Activated CD8-positive, alpha-beta memory T cell treated with anti-CD3 and anti-CD28 coated beads for 36 hours (primary cell): ENCODE measurements around the gene PDE4D. TPM values are rescaled to one million over a fixed set of nuclear protein-coding genes. Genes with fewer than 3 reads are reported as not detected.
"Not testable (repeated sequence)": the region's sequence is repeated elsewhere in the genome, so short reads cannot be mapped to it uniquely, and the experiment has no call there.

Experiments used
- CTCF ChIA-PET: fragments of 350-600 bp; sonication (Branson Sonifier 250); formaldehyde crosslinking; loops from one replicate; lab custom pipeline; 2021; ENCODE audit warnings: antibody characterized with exemption; lab: Charles Lee
- POLR2A ChIA-PET: fragments of 350-600 bp; sonication (Branson Sonifier 250); formaldehyde crosslinking; loops from one replicate; lab custom pipeline; 2021; ENCODE audit warnings: antibody characterized with exemption; lab: Charles Lee
- total RNA-seq, 2 experiments: library from RNA; stranded (reverse); gene quantifications; one replicate each; pipeline ENCODE4 v1.2.3, GENCODE V29; 2021

The PDE4D gene
- total RNA-seq, 2 experiments from 2014 or later: 28.4 to 29.0 TPM

DNA sequence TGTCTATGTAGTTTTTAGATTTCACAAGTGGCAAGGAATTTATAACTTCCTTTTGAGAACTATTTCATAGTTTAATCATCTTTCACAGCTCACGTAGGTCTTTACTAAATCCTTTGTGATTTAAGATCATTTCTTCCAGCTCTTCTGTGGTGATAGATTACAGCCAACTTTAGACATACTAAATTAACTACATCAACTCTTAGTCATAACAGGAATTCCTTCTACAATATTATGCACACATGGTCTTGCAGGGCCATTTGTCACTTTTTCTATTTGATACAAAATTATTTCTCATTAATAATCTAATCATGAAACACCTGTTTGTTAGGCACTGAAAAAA lies 208.4 kb downstream of the PDE4D start:
- CTCF ChIA-PET: interaction anchor here (1.7 kb wide), 1 partner anchor 11 kb away, joined by 4 read pairs; no protein-coding TSS in a partner anchor
- POLR2A ChIA-PET: no interaction called here

- CTCF ChIA-PET: interaction anchor here (1.7 kb wide), 1 partner anchor 11 kb away, joined by 4 read pairs; no protein-coding TSS in a partner anchor
- POLR2A ChIA-PET: no interaction called here
Observed at GRCh38 chr5:59684388-59685190, 208.9 kb downstream of the PDE4D start.

- ChIA-PET POLR2A (no interaction called here), CTCF (interaction anchor here (1.7 kb wide), 1 partner anchor 10 kb away, joined by 4 read pairs; no protein-coding TSS in a partner anchor)
Observed at GRCh38 chr5:59683311-59683710, 210.2 kb downstream of the PDE4D start.

- POLR2A ChIA-PET: no interaction called here
- CTCF ChIA-PET: no interaction called here
Observed at GRCh38 chr5:59682542-59682941, 211.0 kb downstream of the PDE4D start.

DNA sequence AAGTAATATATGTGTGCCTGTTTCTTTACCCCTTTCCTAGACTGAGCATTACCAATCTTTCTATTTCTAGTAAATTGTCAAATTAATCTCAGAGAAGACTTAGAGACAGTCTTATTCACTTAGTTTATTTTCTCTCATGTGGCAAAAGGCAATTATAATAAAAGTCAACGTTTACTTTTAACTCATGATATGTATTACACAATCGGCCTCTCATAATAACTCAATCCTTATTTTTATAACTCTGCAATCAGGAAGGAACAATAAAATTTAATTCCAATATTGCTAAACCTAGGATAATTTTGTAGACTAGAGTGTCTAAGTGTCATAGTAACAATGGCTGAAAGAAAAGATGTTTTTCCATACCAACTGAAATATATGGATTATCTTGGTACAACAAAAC lies 214.6 kb downstream of the PDE4D start:
- ChIA-PET POLR2A (no interaction called here), CTCF (no interaction called here)

DNA sequence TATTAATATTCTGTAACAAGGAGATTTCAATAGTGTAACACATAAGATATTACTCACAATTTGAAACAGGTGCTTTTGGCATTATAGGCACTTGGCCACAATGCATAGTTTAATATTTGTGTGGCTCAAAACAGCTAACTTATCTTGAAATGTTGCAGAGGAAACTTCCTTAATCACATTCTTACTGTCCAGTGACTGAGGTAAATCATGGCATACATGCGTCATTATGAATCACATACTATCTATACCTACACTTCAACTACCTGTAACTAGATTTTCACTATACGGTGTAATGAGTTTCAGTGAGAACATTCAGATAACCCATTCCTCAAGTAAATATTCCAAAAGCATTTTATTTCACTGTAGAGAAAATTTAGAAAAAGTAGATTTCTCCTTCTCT lies 218.8 kb downstream of the PDE4D start:
- ChIA-PET CTCF (no interaction called here), POLR2A (no interaction called here)

- POLR2A ChIA-PET: no interaction called here
- CTCF ChIA-PET: interaction anchor here (0.6 to 1.4 kb wide), 3 partner anchors 11 to 290 kb away, joined by 3 to 4 read pairs (median 3); no protein-coding TSS in a partner anchor
Observed at GRCh38 chr5:59673438-59674058, 220.0 kb downstream of the PDE4D start.

DNA sequence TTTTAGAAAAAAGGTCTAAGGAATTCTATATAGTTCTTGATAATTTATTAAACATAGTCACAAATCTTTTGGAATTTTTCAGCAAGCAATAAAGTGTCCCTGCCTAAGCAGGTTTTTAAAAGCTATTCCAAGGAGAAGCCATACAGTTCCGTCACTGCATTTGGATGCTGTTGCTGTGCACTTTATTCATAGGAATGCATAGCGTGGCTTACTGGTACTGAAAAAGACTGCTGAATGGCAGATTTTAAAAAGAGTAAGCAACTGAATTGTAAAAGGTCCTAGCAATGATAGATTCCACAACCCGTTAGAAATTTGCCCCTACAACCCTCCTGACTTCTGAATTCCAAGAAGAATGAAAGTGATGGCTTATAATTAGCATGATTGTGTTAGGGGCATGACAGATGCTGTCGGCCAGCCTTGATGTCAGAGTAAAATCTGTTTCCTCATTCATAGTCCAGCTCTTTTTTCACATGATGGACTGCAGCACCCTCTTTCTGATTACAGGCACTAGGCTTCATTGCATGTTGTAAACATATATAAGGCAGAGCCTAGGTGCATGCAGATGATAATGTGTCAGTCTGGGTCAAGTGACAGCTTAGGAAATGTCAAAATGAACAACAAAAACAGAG lies 227.0 kb downstream of the PDE4D start:
- ChIA-PET CTCF (no interaction called here), POLR2A (no interaction called here)

- CTCF ChIA-PET, POLR2A ChIA-PET: not testable (repeated sequence)
Observed at GRCh38 chr5:59665832-59666203, 227.7 kb downstream of the PDE4D start.

- CTCF ChIA-PET: no interaction called here
- POLR2A ChIA-PET: no interaction called here
Observed at GRCh38 chr5:59665086-59665831, 228.3 kb downstream of the PDE4D start.

DNA sequence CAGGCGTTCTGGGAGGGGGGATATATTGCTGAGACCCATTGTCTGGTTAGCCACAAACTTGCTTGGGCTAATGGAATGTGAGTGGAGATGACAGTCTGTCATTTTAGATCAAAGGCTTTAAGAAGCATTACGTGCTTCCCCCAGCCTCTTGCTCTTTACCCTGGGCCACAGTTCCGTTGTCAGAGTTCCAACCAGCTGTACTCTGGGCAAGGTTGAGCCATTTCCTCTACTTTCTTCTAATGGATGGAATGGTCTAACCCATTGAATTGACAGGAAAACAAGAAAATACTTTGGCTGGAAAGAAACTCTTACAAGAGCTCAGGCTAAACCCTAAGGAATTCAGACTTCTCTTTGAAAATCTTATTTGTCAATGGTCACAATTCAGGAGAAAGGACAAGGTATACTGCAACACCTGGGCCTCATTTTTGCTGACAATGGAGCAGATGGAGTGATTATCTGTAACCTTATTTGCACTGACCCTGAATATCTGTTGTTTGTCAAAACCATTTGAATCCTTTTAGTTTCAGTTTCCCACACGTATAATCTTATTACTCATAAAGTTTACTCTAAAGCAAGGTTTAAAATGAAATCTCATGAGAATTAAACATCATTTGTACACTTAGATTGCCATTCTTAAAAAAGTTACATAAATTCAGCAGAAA lies 231.4 kb downstream of the PDE4D start:
- POLR2A ChIA-PET: no interaction called here
- CTCF ChIA-PET: no interaction called here

DNA sequence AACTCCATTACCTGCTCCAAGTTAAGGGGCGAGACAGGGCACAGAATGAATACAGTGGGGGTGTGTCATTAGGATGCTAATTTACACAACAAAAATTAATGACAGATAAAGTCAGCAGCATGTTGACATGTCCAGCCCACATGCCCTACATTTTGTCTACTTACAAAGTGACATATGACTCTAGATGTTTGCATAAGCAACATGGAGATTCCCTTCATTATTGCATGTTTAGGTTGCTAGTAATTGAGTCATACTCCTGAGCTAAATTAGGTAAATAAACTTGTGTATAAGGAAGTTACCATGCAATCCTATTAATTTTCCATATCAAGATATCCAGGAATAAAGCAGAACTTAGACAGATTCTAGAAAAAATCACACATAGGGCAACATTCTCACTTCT lies 232.2 kb downstream of the PDE4D start:
- POLR2A ChIA-PET: no interaction called here
- CTCF ChIA-PET: no interaction called here

GRCh38 chr5:59660737-59661136 lies 232.8 kb downstream of the PDE4D start:
- CTCF ChIA-PET: no interaction called here
- POLR2A ChIA-PET: no interaction called here

- ChIA-PET POLR2A (no interaction called here), CTCF (no interaction called here)
Observed at GRCh38 chr5:59656351-59657254, 236.9 kb downstream of the PDE4D start.

DNA sequence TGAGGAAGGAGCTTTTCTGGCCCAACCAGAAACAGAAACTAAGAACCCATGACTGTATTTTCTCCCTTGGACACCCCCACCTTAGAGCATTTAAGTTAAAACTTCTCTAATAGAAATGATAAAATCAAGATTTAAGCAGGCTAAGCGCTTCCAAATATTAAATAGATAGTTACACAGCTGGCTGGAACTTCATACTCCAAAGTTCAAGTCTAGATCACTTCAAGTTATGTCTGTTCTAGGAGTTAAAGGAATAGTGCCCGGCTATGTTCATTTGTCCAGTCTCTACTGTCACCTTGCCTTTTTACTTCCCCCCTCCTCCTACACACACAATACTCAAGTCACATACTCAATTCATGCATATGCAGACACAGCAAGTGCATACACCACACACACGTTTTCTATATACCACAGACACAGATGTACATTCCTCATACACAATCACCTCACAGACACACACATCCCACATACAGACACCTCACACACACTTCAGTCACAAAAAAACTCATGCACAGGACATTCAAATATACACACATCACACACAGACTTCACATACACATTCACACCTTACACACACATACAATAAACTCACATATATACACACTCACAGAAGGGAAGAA lies 237.7 kb downstream of the PDE4D start:
- POLR2A ChIA-PET: no interaction called here

GRCh38 chr5:59654691-59655090 lies 238.8 kb downstream of the PDE4D start:
- ChIA-PET CTCF (no interaction called here), POLR2A (no interaction called here)

More for the DNA sequence above, 237.7 kb downstream of the PDE4D start:
- CTCF ChIA-PET: no interaction called here

- ChIA-PET CTCF (no interaction called here), POLR2A (no interaction called here)
Observed at GRCh38 chr5:59652449-59652848, 241.1 kb downstream of the PDE4D start.
